ENCODE measurements around the gene SPG7.

The SPG7 gene

DNA sequence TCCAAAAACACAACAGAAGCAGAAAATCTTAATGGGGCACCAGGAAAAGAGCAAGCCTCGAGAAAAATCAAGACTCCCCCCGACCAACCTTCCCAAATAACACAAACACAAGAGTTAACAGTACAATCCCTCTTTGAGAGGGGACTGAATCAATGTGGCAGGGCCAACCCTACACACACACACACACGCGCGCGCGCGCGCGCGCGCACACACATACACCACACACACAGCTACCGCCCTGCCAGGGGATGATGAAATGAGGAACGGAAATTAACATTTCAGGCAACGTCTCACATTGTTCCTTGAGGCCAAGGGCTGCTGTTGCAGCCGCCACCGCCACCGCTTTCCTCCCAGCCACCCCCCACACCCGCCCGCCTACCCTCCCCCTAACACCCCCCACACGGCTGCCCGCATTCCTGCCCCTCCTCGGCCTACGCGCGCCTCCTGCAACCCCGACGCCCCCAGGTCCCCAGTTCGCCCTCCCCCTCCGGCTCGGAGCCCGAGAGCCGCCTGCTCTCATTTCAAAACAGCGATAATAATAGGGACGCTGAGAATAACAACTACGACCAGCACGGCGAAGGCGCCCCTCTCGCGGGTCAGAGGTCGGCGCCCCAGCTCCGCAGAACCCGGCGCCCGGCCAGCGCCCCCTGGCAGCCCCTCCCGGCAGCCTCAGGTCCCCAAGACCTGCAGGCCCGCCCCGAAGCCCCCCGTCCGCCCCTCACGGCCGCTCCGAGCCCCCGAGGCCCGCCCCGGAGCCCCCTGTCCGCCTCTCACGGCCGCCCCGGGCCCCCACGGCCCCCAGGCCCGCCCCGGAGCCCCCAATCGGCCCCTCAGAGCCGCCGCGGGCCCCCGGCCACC lies 18.9 kb upstream of the SPG7 start:
- peak; percentile 73 for DNase-seq

DNA sequence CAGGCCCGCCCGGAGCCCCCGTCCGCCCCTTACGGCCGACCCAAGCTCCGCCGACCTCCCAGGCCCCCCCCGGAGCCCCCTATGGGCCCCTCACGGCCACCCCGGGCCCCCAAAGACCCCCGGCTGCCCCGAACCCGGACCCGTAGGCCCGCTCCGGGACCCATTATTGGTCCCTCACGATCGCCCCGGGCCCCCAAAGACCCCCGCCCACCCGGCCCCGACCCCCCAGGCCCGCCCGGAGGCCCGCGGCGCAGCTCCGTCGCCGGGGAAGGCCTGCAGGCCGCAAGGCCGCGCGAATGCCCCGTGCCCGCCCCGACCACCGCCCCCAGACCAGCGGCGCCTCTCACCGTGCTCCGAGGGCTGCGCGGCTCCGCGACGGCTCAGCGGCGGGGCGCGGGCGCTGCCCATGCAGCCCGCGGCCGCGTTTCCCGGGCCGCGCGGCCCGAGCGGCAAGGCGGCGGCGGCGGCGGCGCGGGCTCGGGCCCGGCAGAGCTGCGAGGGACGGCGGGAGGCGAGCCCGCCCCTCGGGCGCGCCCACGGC lies 18.2 kb upstream of the SPG7 start:
- no peak for DNase-seq

DNA sequence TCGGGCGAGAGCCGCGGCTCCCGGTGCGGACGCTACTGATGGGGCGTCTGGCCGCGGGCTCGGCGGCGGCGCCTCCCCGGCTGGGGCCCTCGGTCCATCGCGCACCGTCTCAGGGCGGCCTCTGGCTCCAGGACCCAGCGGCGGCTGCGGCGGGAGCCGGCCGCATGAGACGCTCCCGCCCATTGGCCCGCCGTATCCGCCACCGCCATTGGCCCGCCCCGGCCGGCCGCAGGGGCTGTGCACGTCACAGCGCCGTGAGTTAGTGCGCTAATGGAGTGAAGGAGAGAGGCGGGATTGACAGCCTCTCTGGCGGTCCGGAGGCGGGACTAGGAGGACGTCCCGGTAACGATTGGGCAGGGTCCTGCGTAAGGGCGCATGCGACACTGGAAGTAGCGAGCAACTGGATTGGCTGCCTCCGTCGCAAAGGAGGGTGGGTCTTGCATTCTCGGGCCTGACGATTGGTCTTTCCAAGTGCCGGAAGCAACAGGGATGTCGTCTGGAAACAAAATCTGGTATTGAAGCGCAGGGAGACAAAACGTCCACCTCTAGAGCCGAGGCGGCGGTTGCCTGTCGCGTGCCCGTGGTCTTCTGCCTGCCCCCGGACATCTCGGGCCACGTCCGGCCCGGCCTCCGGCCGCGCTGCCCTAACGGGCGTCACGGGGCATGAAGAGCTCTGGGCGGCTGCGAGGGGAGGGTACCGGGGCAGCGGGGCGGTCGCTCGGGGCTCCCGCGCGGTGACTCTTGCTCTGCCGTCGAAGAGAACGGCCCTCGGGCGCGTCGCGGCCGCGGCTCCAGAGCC lies 17.6 kb upstream of the SPG7 start, which contains the start of gene ANKRD11:
TSS of gene ANKRD11 (minus strand) at position 123 of the 799 bp plus-strand sequence. CDS start 173,542 bp downstream, outside the sequence.
- peak; percentile 97 for DNase-seq

DNA sequence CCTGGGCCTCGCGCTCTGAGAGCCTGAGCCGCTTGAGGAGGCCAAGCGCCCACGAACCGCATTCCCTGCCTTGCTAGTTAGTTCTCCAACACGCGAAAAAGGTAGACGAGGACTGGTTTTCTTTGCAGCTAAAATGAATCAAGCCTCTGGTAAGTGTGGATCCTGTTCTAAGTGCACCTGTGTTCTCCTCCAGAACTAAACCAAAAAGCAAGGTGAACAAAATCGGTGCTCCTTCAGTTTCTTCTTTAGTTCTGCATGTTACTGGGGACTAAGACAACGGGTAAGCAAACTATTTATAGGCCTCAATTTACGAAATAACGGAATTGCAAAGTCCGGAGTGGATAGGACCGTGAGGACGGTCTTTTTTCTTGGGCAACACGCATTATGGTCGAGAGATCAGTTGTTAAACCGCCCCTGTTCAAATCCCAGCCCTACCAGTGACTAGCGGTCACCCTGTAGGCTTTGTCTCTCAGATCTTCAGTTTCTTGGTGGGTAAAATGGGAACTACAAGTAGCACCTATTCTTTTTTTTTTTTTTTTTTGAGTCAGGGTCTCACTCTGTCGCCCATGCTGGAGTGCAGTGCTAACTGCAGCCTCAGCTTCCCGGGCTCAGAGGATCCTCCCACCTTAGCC lies 16.8 kb upstream of the SPG7 start:
- DNase-seq = no peak

DNA sequence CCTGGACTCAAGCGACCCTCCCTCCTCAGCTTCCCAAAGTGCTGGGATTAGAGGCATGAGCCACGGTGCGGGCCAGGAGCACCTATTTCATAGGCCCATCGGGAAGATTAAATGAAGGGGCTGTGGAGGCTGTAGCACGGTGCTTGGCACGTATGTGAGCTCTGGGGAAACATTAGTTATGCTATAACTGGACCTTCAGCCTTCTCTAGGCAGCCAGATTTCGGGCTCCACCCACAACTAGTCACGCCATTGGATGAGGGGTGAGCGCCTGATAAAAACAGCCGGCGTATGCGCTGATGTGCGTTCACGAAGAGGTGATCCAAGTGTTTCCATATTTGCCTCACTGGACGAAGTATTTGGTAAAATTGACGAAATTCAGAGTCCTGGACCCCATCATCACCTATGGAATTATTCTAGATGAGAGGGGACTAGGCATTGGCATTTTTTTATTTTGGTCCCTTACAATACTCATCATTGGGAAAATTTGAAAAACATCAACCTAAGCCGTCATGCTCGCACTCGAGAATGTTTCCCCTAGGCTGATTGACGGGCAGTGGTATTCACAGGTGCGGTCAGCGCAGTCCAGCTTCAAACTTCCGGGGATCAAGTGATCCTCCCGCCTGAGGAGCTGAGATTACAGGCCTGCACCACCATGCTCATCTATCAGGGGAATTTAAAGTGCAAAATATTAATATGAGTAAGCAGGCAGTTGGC lies 16.1 kb upstream of the SPG7 start:
- no peak for DNase-seq

DNA sequence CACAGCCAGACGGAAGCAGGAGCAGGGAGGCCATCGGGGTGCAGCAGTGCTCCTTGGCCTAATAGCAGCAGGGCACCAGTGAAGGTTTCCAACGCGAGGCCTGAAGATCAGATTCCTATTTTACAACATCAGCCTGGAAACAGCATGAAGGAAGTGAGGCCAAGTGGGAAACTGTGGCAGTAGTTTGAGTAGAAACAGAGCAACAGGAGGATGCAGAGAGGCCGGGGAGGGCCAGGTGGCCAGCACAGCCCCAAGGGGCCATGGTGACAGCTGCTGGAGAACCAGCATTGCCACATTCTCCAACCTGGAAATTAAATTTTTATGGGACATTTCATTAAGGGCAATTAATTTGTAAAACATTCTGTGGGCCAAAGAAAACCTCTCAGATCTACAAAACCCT lies 14.4 kb upstream of the SPG7 start:
- DNase-seq = no peak

DNA sequence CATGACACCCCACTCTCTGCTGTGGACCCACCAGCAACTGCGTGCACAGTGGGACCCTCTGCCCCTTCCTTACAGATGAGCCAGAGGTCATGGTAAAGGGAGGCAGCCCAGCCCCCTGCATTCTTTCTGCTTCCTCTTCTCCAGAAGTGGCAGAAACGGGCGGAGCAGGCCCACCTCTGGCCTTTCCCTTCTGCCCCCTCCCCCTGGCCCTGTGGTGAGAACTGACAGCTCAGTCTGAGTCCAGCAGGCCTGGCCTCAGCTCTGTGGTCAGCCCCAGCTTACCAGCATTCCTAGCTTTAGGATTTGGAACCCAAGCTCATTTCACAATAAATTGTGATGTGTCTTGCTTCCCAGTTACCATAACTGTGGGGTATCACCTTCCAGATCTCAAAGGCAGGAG lies 13.1 kb upstream of the SPG7 start:
- no peak for DNase-seq

DNA sequence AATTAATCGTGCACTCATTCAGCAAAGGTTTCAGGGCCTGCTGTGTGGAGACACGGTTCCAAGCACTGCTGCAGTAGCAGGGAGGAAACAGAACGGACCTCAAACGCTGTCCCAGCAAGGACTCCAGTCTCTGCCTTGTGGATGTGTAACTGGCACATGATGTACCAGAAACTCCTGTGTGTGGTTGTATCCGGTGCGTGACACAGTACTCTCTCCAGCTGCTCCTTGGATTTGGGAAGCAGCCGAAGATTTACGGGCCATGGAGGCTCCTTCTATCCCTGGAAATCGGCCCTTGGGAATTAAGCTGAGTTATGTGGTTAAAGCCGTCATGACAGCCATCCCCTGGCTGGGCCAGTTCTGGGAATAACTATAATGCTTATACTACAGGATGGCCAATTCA lies 9.4 kb upstream of the SPG7 start:
- no peak for DNase-seq

DNA sequence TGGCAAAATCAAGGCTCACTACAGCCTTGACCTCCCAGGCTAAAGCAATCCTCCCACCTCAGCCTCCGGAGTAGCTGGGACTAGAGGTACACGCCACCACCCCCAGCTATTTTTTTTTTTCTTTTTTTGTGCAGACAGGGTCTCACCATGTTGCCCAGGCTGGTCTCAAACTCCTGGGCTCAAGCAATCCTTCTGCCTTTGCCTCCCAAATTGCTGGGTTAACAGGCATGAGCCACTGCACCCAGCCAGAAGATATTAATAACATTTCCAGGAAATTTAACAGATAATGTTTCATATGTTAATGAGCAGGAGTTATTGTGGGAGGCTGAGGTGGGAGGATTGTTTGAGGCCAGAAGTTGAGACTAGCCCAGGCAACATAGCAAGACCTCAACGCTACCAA lies 8.4 kb upstream of the SPG7 start:
- DNase-seq = no peak

DNA sequence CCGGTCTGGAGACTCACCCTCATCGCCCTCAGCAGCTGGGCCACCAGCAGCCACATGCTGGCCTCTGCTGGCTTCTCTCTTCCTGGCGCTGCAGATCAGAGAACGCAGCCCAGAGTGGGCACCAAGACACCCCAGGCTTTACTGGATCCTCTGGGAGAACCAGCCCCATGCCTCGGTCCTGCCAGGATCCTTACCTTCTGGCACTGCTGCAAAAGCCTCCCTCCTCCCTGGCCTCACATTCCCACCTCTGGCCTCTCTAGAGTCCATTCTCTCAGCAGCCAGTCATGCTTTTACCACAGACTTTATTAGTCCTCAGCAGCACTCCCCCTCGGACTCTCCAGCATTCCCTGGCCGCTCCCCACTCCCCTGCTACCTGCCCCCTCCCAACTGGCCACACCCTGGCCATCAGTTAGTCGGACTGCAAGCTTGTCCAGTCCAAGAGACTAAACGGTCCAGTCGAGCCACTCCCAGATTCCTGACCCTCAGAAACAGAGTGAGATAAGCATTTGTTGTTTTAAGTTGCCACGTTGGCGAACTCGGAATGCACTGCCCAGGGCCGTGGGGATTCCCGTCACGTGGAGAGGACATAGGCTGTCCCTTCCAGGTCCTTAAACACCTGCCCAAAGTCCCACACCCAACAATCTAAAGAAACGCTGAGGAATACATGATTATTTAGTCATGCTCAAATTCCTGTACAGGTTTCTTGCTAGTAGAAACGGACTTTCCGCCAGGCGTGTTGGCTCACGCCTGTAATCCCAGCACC lies 5.9 kb upstream of the SPG7 start:
- DNase-seq = no peak

DNA sequence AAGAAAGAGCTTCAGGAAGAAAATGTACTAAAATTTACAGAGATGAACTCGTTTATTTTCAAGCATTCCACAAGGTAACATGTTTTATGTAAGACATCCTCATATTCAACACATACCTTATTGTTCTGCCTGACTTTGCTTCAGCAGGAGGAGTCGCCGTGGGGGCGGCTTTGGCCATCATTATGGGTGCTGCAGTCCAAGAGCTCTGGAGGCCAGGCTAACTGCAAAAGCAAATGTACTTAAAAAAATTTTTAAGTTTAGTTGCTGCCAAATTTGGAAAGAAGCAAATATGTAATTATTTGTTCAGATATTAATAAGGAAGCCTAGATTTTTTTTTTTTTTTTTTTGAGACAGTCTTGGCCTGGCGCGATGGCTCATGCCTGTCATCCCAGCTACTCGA lies 4.1 kb upstream of the SPG7 start:
- DNase-seq = no peak

DNA sequence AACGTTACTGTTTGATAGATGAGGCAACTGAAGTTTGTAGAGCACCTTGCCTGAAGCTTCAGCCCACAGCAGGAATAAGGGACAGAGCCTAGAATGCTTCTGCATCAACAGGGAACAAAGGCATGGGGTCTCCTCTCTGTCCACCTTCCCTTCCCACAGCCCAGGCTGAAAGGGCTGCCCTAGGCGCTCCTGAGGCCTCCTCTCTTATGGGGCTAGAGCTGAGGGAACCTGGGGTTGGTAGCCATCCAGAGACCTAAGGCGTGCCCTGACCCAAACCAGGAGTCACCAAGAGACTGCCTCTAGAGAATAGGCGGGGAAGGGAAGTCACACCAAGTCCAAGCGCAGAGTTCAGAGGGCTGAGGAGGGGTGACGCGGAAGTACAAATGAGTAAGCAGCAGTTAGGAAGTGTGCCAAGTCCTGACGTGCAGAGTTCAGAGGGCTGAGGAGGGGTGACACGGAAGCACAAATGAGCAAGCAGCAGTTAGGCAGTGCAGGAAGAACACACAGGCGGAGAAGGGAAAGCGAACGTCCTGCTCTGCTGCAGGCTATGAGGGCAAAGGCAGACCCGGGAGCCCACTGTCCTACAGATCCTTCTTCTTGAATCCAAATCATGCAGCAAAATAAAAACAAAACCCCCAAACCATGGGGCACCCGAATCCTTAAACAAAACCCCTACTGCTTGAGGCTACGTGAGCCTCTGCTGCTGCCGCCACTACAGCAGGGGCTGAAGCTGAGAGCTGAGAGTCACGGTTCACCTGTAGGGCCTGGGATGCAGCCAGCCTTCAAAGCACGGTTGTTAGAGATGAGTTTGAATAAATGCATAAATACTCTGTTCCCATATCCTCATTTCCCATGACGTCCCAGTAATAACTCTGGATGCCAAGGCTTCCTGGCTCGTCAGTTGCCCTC lies 2.7 kb upstream of the SPG7 start:
- DNase-seq = peak; percentile 72

DNA sequence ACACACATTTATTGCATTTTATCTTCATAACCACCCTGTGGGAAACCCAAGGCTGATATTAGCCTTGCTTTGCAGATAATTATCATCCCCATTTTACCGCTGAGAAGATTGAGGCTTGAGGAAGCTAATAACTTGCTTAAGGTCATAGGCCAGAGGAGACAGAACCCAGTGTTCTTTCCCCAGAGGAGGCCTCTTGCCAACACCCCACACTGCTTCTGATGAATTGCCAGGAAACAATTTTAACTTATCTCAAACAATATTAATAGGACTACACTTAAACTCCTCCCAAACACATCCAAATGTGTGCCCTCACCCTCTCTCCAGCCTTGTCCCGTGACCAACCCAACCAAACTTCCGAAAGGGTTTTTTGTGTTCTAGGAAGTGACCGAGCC lies 2.1 kb upstream of the SPG7 start:
- DNase-seq = no peak

DNA sequence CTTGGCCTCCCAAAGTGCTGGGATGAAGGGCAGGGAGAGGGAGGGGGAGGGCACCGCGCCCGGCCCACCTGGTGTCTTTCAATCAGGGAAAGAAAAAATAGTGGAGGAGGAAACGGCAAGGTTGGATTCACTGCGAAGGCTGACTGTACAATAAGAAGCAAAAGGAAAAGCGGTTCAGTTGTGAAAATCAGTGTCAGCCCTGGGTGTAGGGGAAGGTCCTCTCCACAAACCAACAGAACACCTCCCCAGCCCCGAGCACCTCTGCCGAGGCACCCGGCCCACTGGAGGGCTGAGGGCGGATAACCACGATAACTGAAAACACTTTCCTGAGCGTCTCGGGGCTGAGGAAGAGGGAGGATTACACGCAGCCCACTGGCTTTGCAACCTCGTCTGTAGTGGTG lies 1.4 kb upstream of the SPG7 start:
- DNase-seq = no peak

DNA sequence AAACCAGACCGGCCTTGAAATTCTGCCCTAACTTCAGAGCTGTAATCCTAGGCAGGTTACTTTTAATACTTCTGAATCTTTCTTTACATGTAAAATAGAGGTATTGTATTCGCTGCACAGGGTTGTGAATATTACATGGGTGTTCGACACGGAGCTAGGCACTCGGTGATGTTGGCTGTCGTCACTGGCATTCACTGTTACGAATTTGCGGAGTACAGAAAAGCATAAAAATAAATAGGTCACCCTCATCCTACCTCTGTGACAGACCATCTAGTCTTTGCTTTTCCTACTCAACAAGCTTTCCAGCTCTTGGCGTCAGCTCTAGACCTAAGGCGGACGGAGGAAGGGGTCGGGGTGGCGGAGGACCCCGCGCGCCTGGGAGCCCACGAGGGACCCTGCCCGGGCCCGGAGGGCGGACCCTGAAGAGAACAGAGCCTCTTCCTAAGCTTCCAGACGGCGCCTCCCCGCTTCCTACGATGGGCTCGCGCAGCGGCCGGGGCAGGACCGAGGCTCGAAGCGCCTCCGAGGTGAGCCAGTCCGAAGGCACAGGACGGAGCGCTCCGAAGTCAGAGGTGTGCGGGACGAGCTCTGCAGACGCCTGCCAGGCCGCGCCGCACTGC lies 879 bp upstream of the SPG7 start:
- DNase-seq = no peak

DNA sequence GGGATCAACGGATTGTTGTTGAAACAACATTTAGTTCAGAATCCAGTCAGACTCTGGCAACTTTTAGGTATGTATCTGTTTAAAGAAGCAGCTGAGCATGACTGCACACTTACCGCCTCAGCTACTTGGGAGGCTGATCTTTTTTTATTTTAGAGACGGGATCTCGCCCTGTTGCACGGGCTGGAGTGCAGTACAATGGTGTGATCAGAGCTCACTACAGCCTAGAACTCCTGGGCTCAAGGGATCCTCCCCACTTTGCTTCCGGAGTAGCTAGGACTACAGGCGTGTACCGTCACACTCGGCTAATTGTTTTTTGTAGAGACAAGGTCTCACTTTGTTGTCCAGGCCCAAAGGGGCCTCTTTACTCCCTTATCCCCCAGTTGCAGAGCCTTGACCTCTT lies 2.3 kb downstream of the SPG7 start:
- DNase-seq = no peak

DNA sequence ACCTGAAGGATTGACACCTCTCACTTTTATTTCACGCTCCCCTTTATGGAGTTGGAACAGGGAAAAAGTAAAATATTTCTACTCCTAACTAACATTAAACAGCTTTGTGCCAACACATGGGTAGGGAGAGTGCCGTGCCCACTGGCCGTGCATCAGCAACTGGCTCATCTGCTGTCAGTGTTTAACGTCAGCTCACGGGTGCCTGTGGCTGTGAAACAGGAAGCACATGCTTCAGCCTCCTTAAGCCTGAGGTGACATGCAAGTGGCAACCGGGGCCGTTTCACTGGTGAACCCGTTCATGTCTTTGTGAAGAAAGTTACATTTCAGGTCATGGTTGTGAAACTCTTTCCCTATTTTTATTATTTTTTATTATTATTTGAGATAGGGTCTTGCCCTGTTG lies 3.2 kb downstream of the SPG7 start:
- no peak for DNase-seq

DNA sequence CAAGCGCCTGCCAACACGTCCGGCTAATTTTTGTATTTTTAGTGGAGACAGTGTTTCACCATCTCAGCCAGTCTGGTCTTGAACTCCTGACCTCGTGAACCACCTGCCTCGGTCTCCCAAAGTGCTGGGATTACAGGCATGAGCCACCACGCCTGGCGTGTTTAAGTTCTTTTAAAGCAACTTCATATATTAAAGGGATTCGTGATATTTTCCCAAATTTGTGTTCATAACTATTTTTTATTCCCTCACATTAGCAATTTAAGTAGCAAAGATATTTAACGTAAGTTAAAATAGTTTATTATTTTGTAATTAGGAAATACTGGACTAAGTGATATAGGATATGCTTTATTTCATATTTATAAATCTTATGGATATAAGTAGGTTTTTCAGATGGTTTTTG lies 4.2 kb downstream of the SPG7 start:
- DNase-seq = no peak

DNA sequence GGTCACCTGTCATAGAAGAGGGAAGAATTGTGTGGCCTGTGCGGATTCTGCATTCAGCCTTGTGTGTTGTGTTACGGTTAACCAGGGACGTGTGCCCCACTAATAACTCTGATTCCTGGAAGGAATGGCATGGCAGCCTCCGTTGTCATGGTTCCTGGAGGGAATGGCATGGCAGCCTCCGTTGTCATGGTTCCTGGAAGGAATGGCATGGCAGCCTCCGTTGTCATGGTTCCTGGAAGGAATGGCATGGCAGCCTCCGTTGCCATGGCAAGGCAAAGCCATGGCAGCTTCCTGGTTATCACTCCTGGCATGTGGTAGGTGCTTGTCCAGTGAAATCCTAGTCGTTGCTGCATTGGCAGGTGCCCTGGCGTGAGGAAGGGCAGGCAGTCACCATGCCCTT lies 8.9 kb downstream of the SPG7 start:
- DNase-seq = no peak

DNA sequence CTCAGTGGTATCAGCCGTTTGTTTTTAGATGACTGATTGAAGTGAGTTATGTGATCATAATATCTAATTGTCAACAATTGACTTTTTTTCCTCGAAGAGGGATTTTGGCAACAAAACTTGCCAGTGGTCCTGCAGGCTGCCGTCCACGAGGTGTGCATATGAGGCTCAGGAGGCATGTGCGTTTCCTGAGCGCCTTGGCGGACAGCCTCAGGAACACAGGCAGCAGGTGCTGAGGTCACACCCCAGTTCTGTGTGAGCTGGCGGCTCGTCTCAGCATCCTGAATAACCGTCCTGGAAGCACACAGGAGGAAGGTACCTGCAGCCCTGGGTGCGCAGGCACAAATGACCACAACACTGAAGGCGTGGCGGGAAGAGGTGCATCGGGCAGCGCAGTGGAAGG lies 11.7 kb downstream of the SPG7 start:
- DNase-seq = no peak
